GM23338 (cell line): ENCODE measurements around the gene LSM3. TPM values are rescaled to one million over a fixed set of nuclear protein-coding genes. Genes with fewer than 3 reads are reported as not detected.

Experiments
- ATAC-seq: fragments of 200-7000 bp; cut with Tn5 transposase; 3 replicates; pipeline ENCODE4 v1.9.1; 2020
- DNase-seq: peaks from one replicate; pipeline ENCODE4 v3.0.0-alpha.2; 2015; ENCODE audit warnings: low spot score
- H2AFZ ChIP-seq: fragments of 200-600 bp; sonication (generic); 2 replicates; pipeline ENCODE4 v1.8.0; 2016; ENCODE audit warnings: antibody characterized with exemption, mild to moderate bottlenecking, moderate library complexity
- H3F3A ChIP-seq: fragments of 200-600 bp; sonication (generic); replicated peaks from 2 replicates; pipeline ENCODE4 v1.8.0; 2017; ENCODE audit warnings: antibody characterized with exemption, mixed run types, low read depth
- H3K27ac ChIP-seq: fragments of 200-600 bp; sonication (generic); 2 replicates; pipeline ENCODE4 v1.6.1; 2016; ENCODE audit warnings: low read depth
- H3K27me3 ChIP-seq: fragments of 200-600 bp; sonication (generic); 2 replicates; pipeline ENCODE4 v1.8.0; 2016; ENCODE audit warnings: mild to moderate bottlenecking, mixed run types, moderate library complexity; ENCODE audit not compliant: insufficient read depth
- H3K36me3 ChIP-seq: fragments of 200-600 bp; sonication (generic); 2 replicates; pipeline ENCODE4 v1.8.0; 2016; ENCODE audit warnings: mild to moderate bottlenecking; ENCODE audit not compliant: insufficient read depth
- H3K4me1 ChIP-seq: fragments of 200-600 bp; sonication (generic); 2 replicates; pipeline ENCODE4 v1.8.0; 2016; ENCODE audit warnings: mild to moderate bottlenecking, moderate library complexity; ENCODE audit not compliant: insufficient read depth
- H3K4me2 ChIP-seq: fragments of 200-600 bp; sonication (generic); 2 replicates; pipeline ENCODE4 v1.7.1; 2017; ENCODE audit warnings: mixed run types
- H3K4me3 ChIP-seq: fragments of 200-600 bp; sonication (generic); 2 replicates; pipeline ENCODE4 v1.6.1; 2016; ENCODE audit warnings: mixed run types
- H3K79me2 ChIP-seq: fragments of 200-600 bp; sonication (generic); replicated peaks from 2 replicates; pipeline ENCODE4 v1.8.0; 2017; ENCODE audit warnings: mild to moderate bottlenecking; ENCODE audit not compliant: insufficient read depth
- H3K9me2 ChIP-seq: fragments of 200-600 bp; sonication (generic); 2 replicates; pipeline ENCODE4 v1.8.0; 2017; ENCODE audit not compliant: insufficient read depth
- H4K20me1 ChIP-seq: fragments of 200-600 bp; sonication (generic); replicated peaks from 2 replicates; pipeline ENCODE4 v1.8.0; 2017; ENCODE audit warnings: mild to moderate bottlenecking; ENCODE audit not compliant: insufficient read depth
- H3K27ac Mint-ChIP-seq: 2 replicates; pipeline ENCODE4 v1.8.0; 2020; ENCODE audit warnings: inconsistent platforms, mild to moderate bottlenecking, moderate library complexity, mixed read lengths
- H3K27me3 Mint-ChIP-seq: 3 replicates; pipeline ENCODE4 v1.8.0; 2022; ENCODE audit warnings: low read depth, mild to moderate bottlenecking, moderate library complexity, mixed read lengths, inconsistent platforms; ENCODE audit not compliant: insufficient read depth, poor library complexity
- H3K36me3 Mint-ChIP-seq: 3 replicates; pipeline ENCODE4 v1.8.0; 2021; ENCODE audit warnings: low read depth, mild to moderate bottlenecking, inconsistent platforms, moderate library complexity, mixed read lengths
- H3K4me1 Mint-ChIP-seq: 3 replicates; pipeline ENCODE4 v1.8.0; 2020; ENCODE audit warnings: mild to moderate bottlenecking, inconsistent platforms, mixed read lengths
- H3K4me3 Mint-ChIP-seq: 3 replicates; pipeline ENCODE4 v1.8.0; 2021; ENCODE audit warnings: moderate library complexity, mild to moderate bottlenecking, inconsistent platforms, mixed read lengths
- H3K9me3 Mint-ChIP-seq: 3 replicates; pipeline ENCODE4 v1.8.0; 2020; ENCODE audit warnings: moderate library complexity, mild to moderate bottlenecking, inconsistent platforms, mixed read lengths
- CREB1 ChIP-seq: fragments of 250-450 bp; sonication (Bioruptor Pico); IDR thresholded peaks from 2 replicates; pipeline ENCODE4 v1.5.0; 2020; ENCODE audit warnings: low read depth, mild to moderate bottlenecking, moderate library complexity
- CTCF ChIP-seq, 2 experiments: fragments of 200-600 bp in 1 of 2; sonication (generic) in 1 of 2; conservative IDR thresholded peaks; 2 replicates each; pipeline versions ENCODE4 v1.5.1 to v1.6.1; 2016 to 2017; ENCODE audit warnings: antibody characterized with exemption in 2 of 2, low read depth in 2 of 2, mild to moderate bottlenecking in 2 of 2, moderate library complexity in 1 of 2
- ETS1 ChIP-seq: IDR thresholded peaks from 2 replicates; pipeline ENCODE4 v1.6.1; 2016; ENCODE audit warnings: antibody characterized with exemption
- EZH2 ChIP-seq: fragments of 200-600 bp; sonication (generic); IDR thresholded peaks from one replicate; pipeline ENCODE4 v1.8.0; 2017; ENCODE audit warnings: antibody characterized with exemption, mild to moderate bottlenecking, low read depth; ENCODE audit not compliant: unreplicated experiment
- EZH2phosphoT487 ChIP-seq: fragments of 200-600 bp; sonication (generic); IDR thresholded peaks from one replicate; pipeline ENCODE4 v1.8.1; 2018; ENCODE audit warnings: antibody characterized with exemption; ENCODE audit not compliant: unreplicated experiment
- JUNB ChIP-seq: IDR thresholded peaks from one replicate; pipeline ENCODE4 v1.6.1; 2016; ENCODE audit warnings: antibody characterized with exemption; ENCODE audit not compliant: unreplicated experiment
- NANOG ChIP-seq: IDR thresholded peaks from 2 replicates; pipeline ENCODE4 v1.6.1; 2016; ENCODE audit warnings: antibody characterized with exemption, borderline replicate concordance
- POLR2AphosphoS5 ChIP-seq: IDR thresholded peaks from 2 replicates; pipeline ENCODE4 v1.6.1; 2016; ENCODE audit warnings: antibody characterized with exemption, low read depth
- REST ChIP-seq: IDR thresholded peaks from one replicate; pipeline ENCODE4 v1.6.1; 2018; ENCODE audit warnings: antibody characterized with exemption; ENCODE audit not compliant: unreplicated experiment
- STAT1 ChIP-seq: IDR thresholded peaks from one replicate; pipeline ENCODE4 v1.6.1; 2016; ENCODE audit warnings: antibody characterized with exemption; ENCODE audit not compliant: unreplicated experiment
- ZNF114 ChIP-seq: fragments of 250-450 bp; sonication (Bioruptor Pico); IDR thresholded peaks from 2 replicates; pipeline ENCODE4 v1.5.0; 2020; ENCODE audit warnings: mild to moderate bottlenecking, moderate library complexity
- ZNF331 ChIP-seq: fragments of 250-450 bp; sonication (Bioruptor Pico); IDR thresholded peaks from 2 replicates; pipeline ENCODE4 v1.5.0; 2020; ENCODE audit warnings: low read depth, mild to moderate bottlenecking, moderate library complexity
- ZNF462 ChIP-seq: fragments of 250-450 bp; sonication (Bioruptor Pico); IDR thresholded peaks from 2 replicates; pipeline ENCODE4 v1.5.0; 2020; ENCODE audit warnings: mild to moderate bottlenecking, moderate library complexity
- polyA plus RNA-seq: library from polyadenylated mRNA; unstranded; fragments of >200 nt; fragmentation: Nextera tagmentation; extraction: Ambion mirVana; gene quantifications from 2 replicates; pipeline ENCODE4 v1.2.1, GENCODE V29; 2016
- total RNA-seq: library from RNA; depleted of rRNA; stranded (reverse); fragments of >200 nt; shearing (Covaris generic); gene quantifications from 2 replicates; pipeline ENCODE4 v1.2.3, GENCODE V29; 2014

The LSM3 gene
- total and polyA plus RNA-seq, 2 experiments from 2014 or later = 20.1 to 71.5 TPM

DNA sequence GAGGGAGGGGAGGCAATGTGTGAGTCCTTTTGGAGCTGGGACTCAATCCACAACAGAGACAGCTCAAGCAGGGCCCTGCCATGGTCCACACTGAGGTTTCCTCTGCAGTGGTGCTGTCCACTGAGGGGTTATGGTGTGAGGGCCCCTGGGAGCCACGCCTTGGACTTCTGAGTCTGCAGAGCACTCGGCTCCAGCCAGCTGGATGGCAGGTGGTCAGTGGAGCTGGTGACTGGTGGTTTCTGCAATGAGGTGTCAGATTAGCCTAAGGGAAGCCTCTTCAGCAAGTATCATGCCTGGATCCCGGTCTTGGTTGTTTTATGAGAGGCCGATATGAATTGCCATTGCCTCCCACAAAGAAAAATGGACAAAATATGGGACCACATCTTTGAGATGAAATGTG, 21.7 kb downstream of the LSM3 start:
- Histone ChIP-seq H3F3A (no peaks in the 10 kb centered on the region), H3K4me1 (no peaks in the 10 kb centered on the region), H3K4me3 (no peak overlapping the region), H3K36me3 (peaks cover 14% of the 10 kb centered on the region; the same call in 1 of the 2 replicates), H3K27ac (no peak overlapping the region), H3K79me2 (peaks cover 14% of the 10 kb centered on the region), H3K9me2 (no peaks in the 10 kb centered on the region), H4K20me1 (peaks cover 5% of the 10 kb centered on the region), H2AFZ (no peak overlapping the region), H3K4me2 (no peak overlapping the region), H3K27me3 (no peaks in the 10 kb centered on the region)
- H3K36me3 Mint-ChIP-seq = peaks cover 26% of the 10 kb centered on the region
- TF ChIP-seq JUNB (no peak), STAT1 (no peak), CTCF (conservative IDR thresholded peaks at IDR 0.05; ENCODE audit: low read depth in 2 of 2) (no peak), ZNF331 (CRISPR knock-in tag) (no peak), NANOG (no peak), POLR2AphosphoS5 (no peak), EZH2phosphoT487 (no peak), CREB1 (CRISPR knock-in tag) (no peak), REST (no peak), EZH2 (no peak), ETS1 (no peak), ZNF114 (no peak), ZNF462 (no peak)
- DNase-seq (no peak), ATAC-seq (no peak)
- peaks cover 2% of the 10 kb centered on the region; the same call in 1 of the 3 replicates for H3K4me1 Mint-ChIP-seq
- H3K27ac Mint-ChIP-seq = no peak overlapping the region
- no peaks in the 10 kb centered on the region for H3K9me3 Mint-ChIP-seq
- H3K27me3 Mint-ChIP-seq = peaks cover 8% of the 10 kb centered on the region
- H3K4me3 Mint-ChIP-seq = no peak overlapping the region
